GM12865 (cell line): ENCODE measurements around the gene KL.

Source experiments
- DNase-seq: peaks from one replicate; pipeline ENCODE4 v3.0.0; 2010; ENCODE audit warnings: low read depth
- H3K4me3 ChIP-seq: 2 replicates; pipeline ENCODE4 v1.5.1; 2011; ENCODE audit warnings: mild to moderate bottlenecking, low read depth, low read length, control low read depth
- TF ChIP-seq, protein P1 (sequence below): IDR thresholded peaks from 2 replicates; pipeline ENCODE4 v1.5.1; 2011; ENCODE audit warnings: low read length, control low read depth, low read depth, inconsistent platforms; ENCODE audit not compliant: insufficient read depth; ENCODE audit errors: missing control alignments

The KL gene

DNA sequence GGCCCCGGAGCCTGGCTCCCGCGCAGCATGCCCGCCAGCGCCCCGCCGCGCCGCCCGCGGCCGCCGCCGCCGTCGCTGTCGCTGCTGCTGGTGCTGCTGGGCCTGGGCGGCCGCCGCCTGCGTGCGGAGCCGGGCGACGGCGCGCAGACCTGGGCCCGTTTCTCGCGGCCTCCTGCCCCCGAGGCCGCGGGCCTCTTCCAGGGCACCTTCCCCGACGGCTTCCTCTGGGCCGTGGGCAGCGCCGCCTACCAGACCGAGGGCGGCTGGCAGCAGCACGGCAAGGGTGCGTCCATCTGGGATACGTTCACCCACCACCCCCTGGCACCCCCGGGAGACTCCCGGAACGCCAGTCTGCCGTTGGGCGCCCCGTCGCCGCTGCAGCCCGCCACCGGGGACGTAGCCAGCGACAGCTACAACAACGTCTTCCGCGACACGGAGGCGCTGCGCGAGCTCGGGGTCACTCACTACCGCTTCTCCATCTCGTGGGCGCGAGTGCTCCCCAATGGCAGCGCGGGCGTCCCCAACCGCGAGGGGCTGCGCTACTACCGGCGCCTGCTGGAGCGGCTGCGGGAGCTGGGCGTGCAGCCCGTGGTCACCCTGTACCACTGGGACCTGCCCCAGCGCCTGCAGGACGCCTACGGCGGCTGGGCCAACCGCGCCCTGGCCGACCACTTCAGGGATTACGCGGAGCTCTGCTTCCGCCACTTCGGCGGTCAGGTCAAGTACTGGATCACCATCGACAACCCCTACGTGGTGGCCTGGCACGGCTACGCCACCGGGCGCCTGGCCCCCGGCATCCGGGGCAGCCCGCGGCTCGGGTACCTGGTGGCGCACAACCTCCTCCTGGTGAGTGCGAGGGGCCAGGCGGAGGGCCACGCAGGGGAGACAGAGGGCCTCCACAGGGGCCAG is at the start of gene KL:
KL (plus strand) TSS at position 10 of the 909 bp plus-strand sequence; CDS start at position 28, 18 bp downstream.
- H3K4me3 ChIP-seq: peak within 1 kb of the TSS; percentile 79
- DNase-seq: peak; percentile 62
- TF ChIP-seq, protein P1, sequence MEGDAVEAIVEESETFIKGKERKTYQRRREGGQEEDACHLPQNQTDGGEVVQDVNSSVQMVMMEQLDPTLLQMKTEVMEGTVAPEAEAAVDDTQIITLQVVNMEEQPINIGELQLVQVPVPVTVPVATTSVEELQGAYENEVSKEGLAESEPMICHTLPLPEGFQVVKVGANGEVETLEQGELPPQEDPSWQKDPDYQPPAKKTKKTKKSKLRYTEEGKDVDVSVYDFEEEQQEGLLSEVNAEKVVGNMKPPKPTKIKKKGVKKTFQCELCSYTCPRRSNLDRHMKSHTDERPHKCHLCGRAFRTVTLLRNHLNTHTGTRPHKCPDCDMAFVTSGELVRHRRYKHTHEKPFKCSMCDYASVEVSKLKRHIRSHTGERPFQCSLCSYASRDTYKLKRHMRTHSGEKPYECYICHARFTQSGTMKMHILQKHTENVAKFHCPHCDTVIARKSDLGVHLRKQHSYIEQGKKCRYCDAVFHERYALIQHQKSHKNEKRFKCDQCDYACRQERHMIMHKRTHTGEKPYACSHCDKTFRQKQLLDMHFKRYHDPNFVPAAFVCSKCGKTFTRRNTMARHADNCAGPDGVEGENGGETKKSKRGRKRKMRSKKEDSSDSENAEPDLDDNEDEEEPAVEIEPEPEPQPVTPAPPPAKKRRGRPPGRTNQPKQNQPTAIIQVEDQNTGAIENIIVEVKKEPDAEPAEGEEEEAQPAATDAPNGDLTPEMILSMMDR: no peak

DNA sequence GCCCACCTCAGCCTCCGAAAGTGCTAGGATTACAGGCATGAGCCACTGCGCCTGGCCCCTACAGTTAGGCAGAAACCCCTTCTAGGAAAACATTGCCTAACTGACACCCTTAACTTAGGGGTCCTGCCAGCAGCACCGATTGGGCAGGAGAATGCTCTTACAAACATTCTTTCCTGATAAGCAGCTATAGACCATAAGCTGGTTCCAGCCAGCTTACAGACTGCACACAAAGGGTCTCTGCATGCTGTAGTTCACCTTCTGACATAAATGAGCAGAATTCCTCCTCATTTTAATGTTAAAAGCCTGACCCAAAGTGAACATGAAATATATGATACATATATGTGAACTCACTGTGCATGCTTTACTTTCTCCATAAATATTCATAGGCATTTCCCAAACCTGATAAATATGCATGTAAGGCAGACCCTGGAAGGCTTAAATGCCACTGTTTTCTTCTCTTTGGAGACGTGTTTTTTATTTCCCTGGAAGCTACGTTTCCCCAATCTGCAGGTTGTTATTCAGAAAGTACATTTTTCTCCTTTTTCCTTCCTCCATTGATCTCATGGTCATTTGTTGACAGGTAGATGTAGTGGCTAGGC is 48.5 kb upstream of the KL start:
- TF ChIP-seq, protein P1: no peak
- no peak for DNase-seq
- no peak overlapping the region for H3K4me3 ChIP-seq

DNA sequence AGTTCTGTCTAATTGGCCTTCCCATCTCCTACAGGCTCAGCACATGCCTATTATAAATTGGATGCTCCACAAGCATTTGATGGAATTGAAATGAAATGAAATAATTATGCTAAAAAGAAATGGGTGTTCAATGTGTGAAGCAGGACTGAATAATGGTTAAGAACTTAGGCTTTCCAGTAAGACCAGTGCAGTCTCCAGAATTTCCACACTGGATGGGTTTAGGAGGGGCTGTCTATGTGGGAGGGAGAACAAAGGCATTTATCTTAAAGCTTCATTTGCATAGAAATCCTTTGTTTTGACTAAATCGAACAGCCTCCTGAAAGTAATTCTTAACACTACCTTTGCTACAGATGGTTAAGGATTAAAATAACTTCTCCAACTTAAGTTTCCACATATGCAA is 47.9 kb upstream of the KL start:
- DNase-seq: no peak
- H3K4me3 ChIP-seq: no peak overlapping the region
- TF ChIP-seq, protein P1: no peak

DNA sequence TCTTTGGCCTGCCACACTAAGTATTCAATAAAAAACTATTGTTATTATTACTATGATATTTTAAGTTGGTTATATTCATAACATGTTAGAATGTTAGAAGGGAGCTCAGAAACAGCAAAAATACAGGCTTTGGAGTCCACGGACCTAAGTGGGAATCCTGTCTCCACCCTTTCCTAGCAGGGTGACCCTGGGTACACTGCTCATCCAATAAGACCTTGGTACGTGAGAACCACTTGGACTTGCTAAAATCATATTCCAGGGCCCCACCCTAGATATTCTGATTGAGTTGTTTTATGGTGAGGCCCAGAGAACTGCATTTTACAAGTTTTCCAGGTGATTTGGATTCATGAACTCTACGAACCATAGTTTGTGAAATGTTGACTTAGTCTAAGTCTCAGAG is 47.4 kb upstream of the KL start:
- no peak for DNase-seq
- TF ChIP-seq, protein P1: no peak
- no peak overlapping the region for H3K4me3 ChIP-seq

DNA sequence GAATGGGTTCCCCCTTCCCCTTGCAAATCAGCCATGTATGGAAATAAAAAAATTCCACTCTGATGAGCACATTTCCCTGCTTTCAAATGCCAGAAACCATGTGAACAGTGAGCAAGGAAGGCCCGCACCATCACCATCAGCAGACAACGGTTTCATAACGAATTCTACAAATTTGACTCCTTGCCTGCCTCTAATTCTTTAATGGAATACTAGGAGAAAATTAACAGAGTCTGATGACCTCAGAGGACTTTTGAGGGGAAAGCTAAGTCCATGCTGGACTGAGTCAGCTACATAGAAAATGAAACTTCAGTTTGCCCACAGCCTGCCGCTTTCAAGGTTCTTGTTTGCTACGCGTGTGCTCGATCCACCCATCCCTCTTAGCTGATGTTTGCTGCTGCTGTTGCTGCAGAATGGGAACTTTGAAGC is 46.7 kb upstream of the KL start:
- H3K4me3 ChIP-seq: peak overlapping the region; percentile 3; the same call in 1 of the 2 replicates
- TF ChIP-seq, protein P1: no peak
- DNase-seq: peak; percentile 76

DNA sequence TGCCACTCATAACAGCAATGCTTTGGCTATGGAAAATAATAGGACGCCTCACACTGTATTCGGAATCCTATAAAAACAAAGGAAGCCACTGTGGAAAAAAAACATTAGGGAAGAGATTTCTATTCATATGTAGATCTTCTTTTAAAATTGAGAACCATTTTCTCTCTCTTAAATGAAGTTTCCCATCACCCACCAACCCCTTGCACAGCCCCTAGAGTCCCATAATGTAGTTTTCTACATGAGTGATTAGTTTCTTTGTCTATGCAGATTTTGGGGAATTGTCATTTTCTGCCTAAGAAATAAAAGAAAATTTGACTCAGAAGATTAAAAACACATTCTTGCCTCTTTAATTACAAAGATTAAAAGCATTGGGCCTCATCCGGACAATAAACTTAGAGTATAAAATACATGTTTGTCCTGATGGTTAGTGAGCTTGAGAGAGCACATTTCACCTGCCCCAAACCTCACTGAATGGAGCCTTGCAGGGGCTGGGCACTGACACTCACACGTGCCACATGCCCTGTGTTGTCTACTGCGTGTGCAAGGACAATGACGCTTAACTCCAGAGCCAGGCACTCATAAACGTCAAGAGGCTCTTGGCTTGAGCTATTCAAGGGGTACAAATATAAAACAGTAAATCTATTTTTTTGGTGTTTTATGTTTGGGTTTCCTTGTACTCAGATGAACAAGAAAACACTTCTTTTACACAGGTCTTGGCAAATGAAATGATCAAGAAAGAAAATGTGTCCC is 40.0 kb upstream of the KL start:
- no peak for DNase-seq
- no peak overlapping the region for H3K4me3 ChIP-seq
- TF ChIP-seq, protein P1: no peak
